Measurements from ENCODE around the gene PLEKHA1.

The PLEKHA1 gene

GRCh38 chr10:122347170-122347841 is 27.2 kb upstream of the PLEKHA1 start:
- no peak for DNase-seq (ENCODE audit: low read depth in 2 of 2)

GRCh38 chr10:122348512-122348911 is 26.0 kb upstream of the PLEKHA1 start:
- DNase-seq (ENCODE audit: low read depth in 2 of 2) = no peak

- no peak for DNase-seq (ENCODE audit: low read depth in 2 of 2)
These were observed 25.6 kb upstream of the PLEKHA1 start for GRCh38 chr10:122348935-122349361.

DNA sequence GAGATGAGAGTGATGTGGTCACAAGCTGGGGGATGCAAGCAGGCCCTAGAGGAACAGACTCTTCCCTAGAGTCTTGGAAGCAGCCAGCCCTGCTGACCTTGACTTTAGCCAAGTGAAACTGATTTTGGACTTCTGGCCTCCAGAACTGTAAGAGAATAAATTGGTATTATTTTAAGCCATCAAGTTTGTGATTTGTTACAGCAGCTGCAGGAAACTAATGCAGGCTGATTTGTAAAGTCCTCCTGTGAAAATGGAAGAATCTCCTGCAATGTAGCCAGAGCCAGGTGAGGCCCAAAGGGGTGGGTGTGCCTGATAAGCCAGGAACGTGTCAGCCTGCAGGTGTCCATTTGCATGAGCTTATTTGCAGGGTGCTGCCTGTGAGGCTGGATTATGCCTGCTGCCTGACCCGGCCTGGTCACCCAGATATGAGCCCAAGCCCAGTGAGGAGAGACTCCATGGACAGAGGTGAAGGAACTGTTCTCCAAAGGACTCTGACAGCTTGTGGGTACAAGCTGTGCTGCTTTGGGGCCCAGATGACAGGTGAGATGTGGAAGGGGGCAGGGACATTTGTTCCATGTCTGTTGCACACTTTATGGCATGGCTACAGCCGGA is 24.6 kb upstream of the PLEKHA1 start:
- no peak for DNase-seq (ENCODE audit: low read depth in 2 of 2)

- DNase-seq (ENCODE audit: low read depth in 2 of 2) = no peak
These were observed 23.6 kb upstream of the PLEKHA1 start for GRCh38 chr10:122350893-122351292.

DNA sequence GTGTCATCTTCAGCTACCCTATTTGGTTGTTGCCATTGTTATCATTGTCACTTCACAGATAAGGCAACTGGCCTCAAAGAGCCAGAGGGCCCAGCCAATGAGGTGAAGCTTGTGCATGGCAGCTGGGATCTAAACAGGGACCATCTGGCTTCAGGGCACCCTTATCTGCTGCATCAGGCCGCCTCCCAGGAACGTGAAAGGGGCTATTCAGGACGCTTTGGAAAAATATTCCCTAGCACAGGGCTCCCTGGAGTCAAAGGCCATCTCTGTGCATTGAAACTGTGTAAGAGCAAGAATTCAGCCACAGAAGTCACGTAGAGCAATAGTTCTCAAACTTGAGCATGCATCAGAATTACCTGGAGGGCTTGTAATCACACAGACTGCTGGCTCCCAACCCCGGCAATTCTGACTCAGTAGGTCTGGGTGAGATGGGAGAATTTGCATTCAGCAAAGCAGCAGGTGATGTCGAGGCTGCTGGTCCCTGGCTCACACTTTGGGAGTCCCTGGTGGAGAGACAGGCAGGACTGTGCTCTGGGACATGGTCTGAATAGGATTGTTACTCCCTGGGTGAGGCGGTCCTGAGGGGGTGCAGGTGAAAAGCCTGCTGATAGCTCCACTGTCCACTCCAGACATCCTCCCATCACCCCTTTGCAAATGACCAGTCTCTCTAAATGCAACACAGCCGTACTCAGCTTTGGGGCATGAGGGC is 21.5 kb upstream of the PLEKHA1 start:
- DNase-seq (ENCODE audit: low read depth in 2 of 2) = no peak

DNA sequence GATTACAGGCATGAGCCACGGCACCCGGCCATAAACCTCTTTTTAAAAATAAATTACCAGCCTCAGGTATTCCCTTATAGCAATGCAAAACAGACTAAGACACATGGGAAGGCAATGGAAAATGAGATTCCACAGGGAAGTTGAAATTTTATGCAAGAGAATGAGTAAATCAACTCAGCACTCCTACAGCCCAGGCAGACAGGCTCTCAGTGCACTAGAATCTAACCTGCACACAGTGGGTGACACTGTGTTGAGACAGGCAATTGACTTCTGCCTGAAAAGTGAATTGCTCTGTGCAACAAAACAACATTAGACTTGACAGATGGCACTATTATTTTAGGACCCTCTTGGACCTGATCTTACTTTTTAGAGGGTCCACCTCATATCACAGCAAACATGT is 20.1 kb upstream of the PLEKHA1 start:
- DNase-seq (ENCODE audit: low read depth in 2 of 2) = no peak

DNA sequence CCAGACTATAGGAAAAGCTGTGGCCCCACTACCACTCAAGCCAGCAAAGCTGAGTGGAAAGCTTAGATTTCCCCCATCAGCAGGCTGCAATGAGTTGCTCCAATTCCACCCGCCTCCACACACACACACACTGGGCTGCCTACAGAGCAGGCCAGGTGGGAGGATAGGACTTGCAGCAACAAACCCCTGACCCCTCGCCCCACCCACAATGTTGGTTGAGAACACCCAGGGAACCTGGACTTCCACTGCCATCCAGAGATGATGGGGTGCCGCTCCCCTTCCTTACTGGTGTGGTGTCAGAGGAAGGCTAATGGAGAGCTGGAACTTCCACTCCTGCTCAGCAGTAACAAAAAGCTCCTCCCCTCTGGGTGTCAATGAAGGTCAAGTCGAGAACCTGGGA is 16.8 kb upstream of the PLEKHA1 start:
- DNase-seq (ENCODE audit: low read depth in 2 of 2) = no peak

- DNase-seq (ENCODE audit: low read depth in 2 of 2) = no peak
These were observed 14.9 kb upstream of the PLEKHA1 start for GRCh38 chr10:122359621-122360020.

GRCh38 chr10:122361046-122361445 is 13.5 kb upstream of the PLEKHA1 start:
- DNase-seq (ENCODE audit: low read depth in 2 of 2) = no peak

DNA sequence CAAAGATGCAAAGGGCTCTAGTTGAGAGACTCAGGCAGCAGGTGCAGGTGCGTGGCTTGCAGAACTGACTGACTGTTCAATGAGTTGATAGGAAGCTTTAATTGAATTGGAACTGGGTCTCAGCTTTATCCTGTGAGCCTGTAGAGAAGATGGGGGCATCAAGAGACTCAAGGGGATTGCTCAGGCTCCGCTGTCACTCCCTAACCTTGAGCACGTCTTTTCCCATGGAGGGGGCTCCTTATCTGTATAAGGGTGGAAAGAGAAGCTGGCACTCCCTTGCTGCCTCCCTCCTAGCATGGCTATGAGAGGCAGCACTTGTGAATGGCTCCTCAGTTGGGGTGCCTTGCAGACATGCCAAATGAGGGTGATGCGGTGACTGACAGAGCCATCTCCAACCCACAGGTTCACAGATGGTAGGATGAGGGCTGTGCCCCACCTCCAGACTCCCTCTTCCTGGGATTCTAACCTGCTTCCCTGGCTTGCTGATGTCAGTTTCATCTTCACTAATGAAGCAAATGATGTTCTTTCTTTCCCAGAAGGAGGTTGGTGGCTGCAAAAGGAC is 12.4 kb upstream of the PLEKHA1 start:
- no peak for DNase-seq (ENCODE audit: low read depth in 2 of 2)

- DNase-seq (ENCODE audit: low read depth in 2 of 2) = no peak
These were observed 11.9 kb upstream of the PLEKHA1 start for GRCh38 chr10:122362621-122363020.

DNA sequence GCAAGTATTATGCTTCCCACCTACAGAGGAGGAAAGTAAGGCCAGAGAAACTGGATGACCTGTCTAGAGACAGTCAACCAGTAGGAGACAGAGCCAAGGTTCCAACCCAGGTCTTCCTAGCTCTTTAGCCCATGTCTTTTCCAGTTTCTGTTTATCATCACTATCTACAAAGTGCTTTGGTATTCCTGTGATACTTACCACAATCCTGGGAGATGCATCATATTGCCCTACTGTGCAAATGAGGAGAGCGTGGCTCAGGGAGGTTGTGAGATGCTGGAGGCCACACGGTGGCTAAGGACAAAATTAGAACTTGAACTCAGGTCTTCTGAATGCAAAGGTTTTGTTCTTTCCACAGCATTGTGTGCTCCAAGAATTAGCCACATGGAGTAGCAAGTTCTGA is 11.2 kb upstream of the PLEKHA1 start:
- DNase-seq (ENCODE audit: low read depth in 2 of 2) = no peak

DNA sequence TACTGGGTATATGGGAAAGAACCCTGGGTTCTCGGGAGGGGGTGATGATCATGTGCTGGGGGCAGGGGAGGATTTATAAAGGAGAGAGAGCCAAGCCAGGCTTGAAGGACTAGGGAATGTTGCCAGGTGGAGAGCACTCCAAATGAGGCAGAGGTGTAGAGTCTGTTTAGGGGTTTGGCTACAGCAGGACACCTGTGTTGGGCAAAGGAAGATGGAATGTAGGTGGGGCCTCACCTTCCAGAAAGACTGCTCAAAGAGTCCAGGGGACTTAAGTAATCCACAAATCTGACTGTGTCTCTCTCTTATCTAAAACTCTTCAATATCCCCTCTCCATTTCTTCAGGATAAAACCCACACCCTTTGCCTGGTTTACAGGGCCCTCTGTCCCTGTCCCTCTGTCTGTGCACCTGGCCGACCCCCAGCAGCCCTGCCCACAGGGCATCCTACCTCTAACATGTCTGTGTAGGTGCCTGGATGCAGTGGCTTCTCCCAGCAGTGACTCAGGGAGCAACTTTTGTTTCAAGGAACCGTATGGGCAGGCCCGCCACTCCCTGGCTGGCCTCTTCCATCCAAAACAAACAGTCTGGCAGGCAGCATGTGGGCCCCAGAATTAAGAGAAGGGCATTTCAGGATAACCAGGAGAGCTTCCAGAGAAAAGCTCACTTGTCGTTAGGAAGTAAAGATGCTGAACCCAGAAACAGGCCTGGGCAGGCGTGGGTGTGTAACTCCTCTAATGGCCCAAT is 10.6 kb upstream of the PLEKHA1 start:
- DNase-seq (ENCODE audit: low read depth in 2 of 2) = no peak

- no peak for DNase-seq (ENCODE audit: low read depth in 2 of 2)
These were observed 5.8 kb upstream of the PLEKHA1 start for GRCh38 chr10:122368502-122369254.

DNA sequence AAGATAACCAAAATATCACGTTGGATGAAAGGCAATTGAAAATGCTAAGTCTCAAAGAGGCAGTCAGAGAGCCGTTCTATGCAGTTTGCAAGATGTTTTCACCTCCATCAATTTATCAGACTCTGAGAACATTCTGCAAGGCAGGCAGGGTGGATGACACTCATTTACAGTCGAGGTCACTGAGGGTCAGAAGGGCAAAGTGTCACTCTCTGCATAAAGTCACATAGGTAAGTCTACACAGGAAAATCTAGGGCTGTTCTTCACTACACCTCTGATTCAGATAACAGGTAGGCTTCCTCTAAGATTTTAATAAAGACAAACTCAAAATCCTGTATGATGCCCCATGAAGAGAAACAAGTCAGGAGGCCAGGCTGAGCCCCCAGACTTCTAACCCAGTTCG is 1.4 kb upstream of the PLEKHA1 start:
- no peak for DNase-seq (ENCODE audit: low read depth in 2 of 2)

- no peak for DNase-seq (ENCODE audit: low read depth in 2 of 2)
These were observed 787 bp upstream of the PLEKHA1 start for GRCh38 chr10:122373721-122374120.

DNA sequence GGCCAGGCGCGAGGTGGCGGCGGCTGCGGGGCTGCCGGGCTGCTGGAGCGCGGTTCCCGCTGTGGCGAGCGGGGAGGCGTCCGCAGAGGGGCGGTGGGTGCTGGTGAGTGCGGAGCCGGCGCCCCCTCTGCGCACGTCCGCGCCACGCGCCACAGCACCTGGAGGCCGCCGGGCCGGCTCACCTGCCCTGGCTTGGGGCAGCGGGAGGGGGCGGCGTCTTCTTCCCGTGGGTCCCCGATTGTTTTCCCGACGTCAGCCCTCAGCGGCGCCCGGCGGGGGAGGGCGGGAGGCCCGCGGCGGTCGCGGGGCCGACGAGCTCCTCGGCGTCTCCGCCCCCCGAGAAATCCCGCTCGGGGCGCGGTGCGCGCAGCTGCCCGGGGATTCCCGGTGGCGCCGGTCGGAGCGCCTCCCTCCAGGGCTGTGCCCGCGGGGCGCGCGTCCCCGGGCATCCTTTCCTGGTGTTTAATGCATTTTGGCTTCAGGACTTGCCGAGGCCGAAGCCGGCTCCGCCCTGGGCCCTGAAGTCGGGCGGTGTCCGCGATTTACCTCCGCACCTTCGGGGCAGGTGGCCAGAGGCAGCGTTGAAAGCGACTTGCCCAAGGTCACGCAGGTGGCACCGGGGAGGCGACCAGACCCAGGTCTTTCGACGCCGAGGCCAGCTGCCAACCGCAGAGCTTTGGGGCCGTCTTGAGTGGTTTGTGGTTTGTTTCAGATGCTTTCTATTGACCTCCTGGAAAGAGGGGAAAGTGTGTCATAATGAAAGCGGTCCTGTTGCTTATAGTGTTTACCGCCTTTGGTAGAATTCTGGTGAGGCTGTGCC is 561 bp downstream of the PLEKHA1 start:
- DNase-seq (ENCODE audit: low read depth in 2 of 2) = peak; percentile 49 to 67

GRCh38 chr10:122375679-122376160 is 1.2 kb downstream of the PLEKHA1 start:
- no peak for DNase-seq (ENCODE audit: low read depth in 2 of 2)

- DNase-seq (ENCODE audit: low read depth in 2 of 2) = no peak
These were observed 2.0 kb downstream of the PLEKHA1 start for GRCh38 chr10:122376364-122376961.
